H9 (cell line): ENCODE data around the gene ITPKB. TPM values are rescaled to one million over a fixed set of nuclear protein-coding genes. Genes with fewer than 3 reads are reported as not detected.

Experiments used
- DNase-seq: peaks from one replicate; pipeline ENCODE4 v3.0.0-alpha.2; 2017
- H2AFZ ChIP-seq: one replicate; pipeline ENCODE4 v1.6.1; 2013; ENCODE audit warnings: mild to moderate bottlenecking, low read length, control low read depth, moderate library complexity
- H2AK5ac ChIP-seq: 2 replicates; pipeline ENCODE4 v1.6.1; 2013; ENCODE audit warnings: low read length, control low read depth, mixed read lengths; ENCODE audit not compliant: insufficient read length
- H2BK120ac ChIP-seq: one replicate; pipeline ENCODE4 v1.6.1; 2013; ENCODE audit warnings: low read depth, mild to moderate bottlenecking, low read length, control low read depth, inconsistent platforms; ENCODE audit not compliant: poor library complexity, severe bottlenecking
- H2BK12ac ChIP-seq: 2 replicates; pipeline ENCODE4 v1.6.1; 2013; ENCODE audit warnings: low read length, control low read depth, mixed read lengths, low read depth; ENCODE audit not compliant: insufficient read length
- H2BK15ac ChIP-seq: 2 replicates; pipeline ENCODE4 v1.6.1; 2013; ENCODE audit warnings: low read depth, low read length, control low read depth
- H2BK20ac ChIP-seq: one replicate; pipeline ENCODE4 v1.6.1; 2013; ENCODE audit warnings: low read depth, mild to moderate bottlenecking, low read length, control low read depth, inconsistent platforms; ENCODE audit not compliant: poor library complexity, severe bottlenecking
- H2BK5ac ChIP-seq: 2 replicates; pipeline ENCODE4 v1.6.1; 2013; ENCODE audit warnings: low read length, control low read depth, mixed read lengths; ENCODE audit not compliant: insufficient read length
- H3K14ac ChIP-seq: 2 replicates; pipeline ENCODE4 v1.6.1; 2013; ENCODE audit warnings: low read length, control low read depth; ENCODE audit not compliant: insufficient read depth
- H3K18ac ChIP-seq: 2 replicates; pipeline ENCODE4 v1.6.1; 2013; ENCODE audit warnings: low read depth, mild to moderate bottlenecking, mixed read lengths, low read length, control low read depth; ENCODE audit not compliant: insufficient read length
- H3K23ac ChIP-seq: 2 replicates; pipeline ENCODE4 v1.6.1; 2013; ENCODE audit warnings: low read length, control low read depth, mixed read lengths, low read depth; ENCODE audit not compliant: insufficient read length
- H3K23me2 ChIP-seq: 2 replicates; pipeline ENCODE4 v1.6.1; 2013; ENCODE audit warnings: low read depth, mild to moderate bottlenecking, mixed read lengths, low read length, control low read depth; ENCODE audit not compliant: insufficient read length, poor library complexity, severe bottlenecking
- H3K27ac ChIP-seq: 2 replicates; pipeline ENCODE4 v1.5.1; 2013; ENCODE audit warnings: low read length, control low read depth, mixed read lengths, low read depth; ENCODE audit not compliant: insufficient read length
- H3K27me3 ChIP-seq: 2 replicates; pipeline ENCODE4 v1.6.1; 2013; ENCODE audit warnings: low read length, control low read depth, inconsistent platforms; ENCODE audit not compliant: insufficient read depth
- H3K4ac ChIP-seq: 2 replicates; pipeline ENCODE4 v1.6.1; 2013; ENCODE audit warnings: low read depth, mild to moderate bottlenecking, control low read depth, inconsistent platforms, low read length, moderate library complexity
- H3K4me1 ChIP-seq: 2 replicates; pipeline ENCODE4 v1.6.1; 2013; ENCODE audit warnings: low read length, control low read depth, inconsistent platforms; ENCODE audit not compliant: insufficient read depth
- H3K4me2 ChIP-seq: 2 replicates; pipeline ENCODE4 v1.6.1; 2013; ENCODE audit warnings: low read length, control low read depth, mixed read lengths; ENCODE audit not compliant: insufficient read length, insufficient read depth
- H3K56ac ChIP-seq: 2 replicates; pipeline ENCODE4 v1.6.1; 2013; ENCODE audit warnings: low read depth, mild to moderate bottlenecking, mixed read lengths, low read length, control low read depth; ENCODE audit not compliant: insufficient read length
- H3K79me1 ChIP-seq: 2 replicates; pipeline ENCODE4 v1.6.1; 2013; ENCODE audit warnings: low read depth, mild to moderate bottlenecking, moderate library complexity, low read length, control low read depth, inconsistent platforms; ENCODE audit not compliant: insufficient read depth, poor library complexity, severe bottlenecking
- H3K79me2 ChIP-seq: 2 replicates; pipeline ENCODE4 v1.6.1; 2013; ENCODE audit warnings: low read length, control low read depth, inconsistent platforms; ENCODE audit not compliant: insufficient read depth
- H3K9ac ChIP-seq: 2 replicates; pipeline ENCODE4 v1.6.1; 2013; ENCODE audit warnings: low read length, control low read depth, mixed read lengths; ENCODE audit not compliant: insufficient read length; ENCODE audit errors: extremely low read depth
- H3K9me3 ChIP-seq: one replicate; pipeline ENCODE4 v1.6.1; 2013; ENCODE audit warnings: low read depth, low read length, inconsistent platforms; ENCODE audit not compliant: control insufficient read depth
- H3T11ph ChIP-seq: one replicate; pipeline ENCODE4 v1.6.1; 2013; ENCODE audit warnings: mild to moderate bottlenecking, low read length, control low read depth, inconsistent platforms
- H4K20me1 ChIP-seq: one replicate; pipeline ENCODE4 v1.6.1; 2013; ENCODE audit not compliant: control insufficient read depth, insufficient read length, insufficient read depth
- H4K5ac ChIP-seq: 2 replicates; pipeline ENCODE4 v1.6.1; 2013; ENCODE audit warnings: low read depth, mild to moderate bottlenecking, mixed read lengths, low read length, control low read depth; ENCODE audit not compliant: insufficient read length
- H4K8ac ChIP-seq: replicated peaks from 2 replicates; pipeline ENCODE4 v1.6.1; 2013; ENCODE audit warnings: low read length, control low read depth, mixed read lengths, low read depth; ENCODE audit not compliant: insufficient read length
- H4K91ac ChIP-seq: 2 replicates; pipeline ENCODE4 v1.6.1; 2013; ENCODE audit warnings: low read depth, mild to moderate bottlenecking, moderate library complexity, mixed read lengths, low read length, control low read depth; ENCODE audit not compliant: insufficient read length
- H3K27ac Mint-ChIP-seq, 3 experiments: 2 replicates in 2 of 3; 3 replicates in 1 of 3; pipeline ENCODE4 v1.8.0; 2020 to 2021; ENCODE audit warnings: mixed read lengths in 3 of 3, mild to moderate bottlenecking in 1 of 3, moderate library complexity in 1 of 3
- H3K27me3 Mint-ChIP-seq: 2 replicates; pipeline ENCODE4 v1.8.0; 2021; ENCODE audit warnings: low read depth, mild to moderate bottlenecking, moderate library complexity, mixed read lengths
- H3K36me3 Mint-ChIP-seq, 3 experiments: 2 replicates in 2 of 3; 3 replicates in 1 of 3; pipeline ENCODE4 v1.8.0; 2020 to 2021; ENCODE audit warnings: low read depth in 3 of 3, mixed read lengths in 3 of 3; ENCODE audit not compliant: insufficient read depth in 1 of 3
- H3K4me1 Mint-ChIP-seq, 2 experiments: 2 replicates each; pipeline ENCODE4 v1.8.0; 2020; ENCODE audit warnings: mixed read lengths in 2 of 2
- H3K4me3 Mint-ChIP-seq, 2 experiments: 2 replicates in 1 of 2; 3 replicates in 1 of 2; pipeline ENCODE4 v1.8.0; 2020 to 2021; ENCODE audit warnings: mild to moderate bottlenecking in 2 of 2, mixed read lengths in 2 of 2, moderate library complexity in 1 of 2
- H3K9me3 Mint-ChIP-seq, 2 experiments: 2 replicates in 1 of 2; 3 replicates in 1 of 2; pipeline ENCODE4 v1.8.0; 2020; ENCODE audit warnings: mild to moderate bottlenecking in 2 of 2, mixed read lengths in 2 of 2, moderate library complexity in 1 of 2
- CTCF ChIP-seq: fragments of 200-600 bp; sonication (generic); conservative IDR thresholded peaks from 3 replicates; pipeline ENCODE4 v1.8.0; 2021; ENCODE audit warnings: antibody characterized with exemption, mild to moderate bottlenecking
- WGBS: extraction: QIAGEN DNeasy Blood & Tissue Kit; methylation state at CpG from one replicate; pipeline ENCODE4 v1.1.7; 2013; ENCODE audit warnings: missing lambda C conversion rate, low lambda C conversion rate, mixed read lengths; ENCODE audit not compliant: insufficient read length; ENCODE audit errors: extremely low coverage; 5-methylcytosine and 5-hydroxymethylcytosine counted together
- total RNA-seq: library from RNA; stranded (reverse); gene quantifications from 2 replicates; pipeline ENCODE4 v1.2.1, GENCODE V29; 2021

Gene ITPKB
- total RNA-seq, 1 experiment from 2014 or later, result 3.8 TPM

DNA sequence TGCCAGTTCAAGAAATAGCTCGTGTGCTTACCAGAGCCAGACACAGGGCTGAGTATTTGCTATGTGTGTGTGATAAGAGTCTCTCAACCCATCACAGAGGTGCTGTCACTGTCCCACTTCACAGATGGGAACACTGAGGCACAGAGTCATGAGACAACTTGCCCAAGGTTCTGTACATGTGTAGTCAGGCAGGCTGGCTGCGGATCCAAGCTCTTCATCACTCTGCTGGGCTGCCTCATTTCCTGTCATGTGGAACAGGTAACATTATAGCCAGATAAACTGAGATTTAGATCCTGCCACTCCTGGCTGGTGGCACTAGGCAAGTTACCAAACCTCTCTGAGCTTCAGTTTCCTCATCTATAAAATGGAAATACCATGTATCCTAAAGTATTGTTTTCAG is 77.8 kb downstream of the ITPKB start:
- no peak overlapping the region for H4K91ac ChIP-seq
- H3K27me3 ChIP-seq, result no peaks in the 10 kb centered on the region
- Mint-ChIP-seq H3K9me3 (no peaks in the 10 kb centered on the region), H3K4me3 (no peak overlapping the region), H3K27ac (no peak overlapping the region), H3K4me1 (peaks cover 49 to 63% of the 10 kb centered on the region in 2 experiments), H3K27me3 (peaks cover 8% of the 10 kb centered on the region), H3K36me3 (no peaks in the 10 kb centered on the region)
- H4K8ac ChIP-seq, result no peak overlapping the region
- H2BK15ac ChIP-seq, result no peak overlapping the region
- H2BK12ac ChIP-seq, result no peak overlapping the region
- no peaks in the 10 kb centered on the region for H3K79me1 ChIP-seq
- H2BK5ac ChIP-seq, result no peak overlapping the region
- H2AFZ ChIP-seq, result no peak overlapping the region
- TF ChIP-seq CTCF, result no peak
- H3K9me3 ChIP-seq, result no peaks in the 10 kb centered on the region
- no peak overlapping the region for H2BK20ac ChIP-seq
- no peak overlapping the region for H4K5ac ChIP-seq
- no peak overlapping the region for H2BK120ac ChIP-seq
- no peak overlapping the region for H3K4me2 ChIP-seq
- no peak overlapping the region for H3K14ac ChIP-seq
- H3K23ac ChIP-seq, result no peak overlapping the region
- H3K56ac ChIP-seq, result no peak overlapping the region
- H3T11ph ChIP-seq, result no peak overlapping the region
- no peak overlapping the region for H3K9ac ChIP-seq
- H3K4ac ChIP-seq, result no peak overlapping the region
- H3K4me1 ChIP-seq, result peaks cover 2% of the 10 kb centered on the region; the same call in 1 of the 2 replicates
- H2AK5ac ChIP-seq, result no peak overlapping the region
- no peaks in the 10 kb centered on the region for H3K23me2 ChIP-seq
- no peaks in the 10 kb centered on the region for H4K20me1 ChIP-seq
- H3K27ac ChIP-seq, result no peak overlapping the region
- WGBS, result no CpG with 5 or more reads among the region's 2 CpGs
- H3K79me2 ChIP-seq, result no peaks in the 10 kb centered on the region
- DNase-seq, result no peak
- no peak overlapping the region for H3K18ac ChIP-seq
